Epithelial cell of esophagus (primary cell): ENCODE data around the gene ADH4.

Source experiments
- DNase-seq: peaks from one replicate; pipeline ENCODE4 v3.0.0; 2010; ENCODE audit warnings: low read depth
- H3K4me3 ChIP-seq: 2 replicates; pipeline ENCODE4 v1.5.1; 2011; ENCODE audit warnings: mild to moderate bottlenecking, low read length, control low read depth
- CTCF ChIP-seq: IDR thresholded peaks from 2 replicates; pipeline ENCODE4 v1.5.1; 2011; ENCODE audit warnings: low read depth, mild to moderate bottlenecking, low read length, control low read depth, inconsistent platforms; ENCODE audit not compliant: insufficient read depth; ENCODE audit errors: missing control alignments

The ADH4 gene

GRCh38 chr4:99154658-99155342 is 10.7 kb upstream of the ADH4 start:
- H3K4me3 ChIP-seq, result no peak overlapping the region
- DNase-seq, result no peak
- TF ChIP-seq CTCF, result no peak

GRCh38 chr4:99151995-99152394 is 7.9 kb upstream of the ADH4 start:
- H3K4me3 ChIP-seq, result no peak overlapping the region
- TF ChIP-seq CTCF, result no peak
- DNase-seq, result no peak

GRCh38 chr4:99151452-99151851 is 7.4 kb upstream of the ADH4 start:
- DNase-seq, result no peak
- H3K4me3 ChIP-seq, result no peak overlapping the region
- no peak for TF ChIP-seq CTCF

- H3K4me3 ChIP-seq, result no peak overlapping the region
- DNase-seq, result no peak
- no peak for TF ChIP-seq CTCF
Observed at GRCh38 chr4:99149426-99150019, 5.4 kb upstream of the ADH4 start.

GRCh38 chr4:99148550-99148949 is 4.5 kb upstream of the ADH4 start:
- no peak for TF ChIP-seq CTCF
- no peak for DNase-seq

GRCh38 chr4:99144587-99144986 is 490 bp upstream of the ADH4 start:
- TF ChIP-seq CTCF, result no peak
- no peak overlapping the region for H3K4me3 ChIP-seq
- no peak for DNase-seq

More at GRCh38 chr4:99148550-99148949, 4.5 kb upstream of the ADH4 start:
- H3K4me3 ChIP-seq, result no peak overlapping the region

GRCh38 chr4:99136329-99136728 is 7.8 kb downstream of the ADH4 start:
- no peak for DNase-seq
- no peak overlapping the region for H3K4me3 ChIP-seq
- no peak for TF ChIP-seq CTCF
